NCI-H2196 (cell line): ENCODE measurements around the gene FANCE.

Experiments used
- DNase-seq: peaks from one replicate; lab custom pipeline; 2025; ENCODE audit not compliant: unreplicated experiment; lab: John Stamatoyannopoulos, UW

The FANCE gene

DNA sequence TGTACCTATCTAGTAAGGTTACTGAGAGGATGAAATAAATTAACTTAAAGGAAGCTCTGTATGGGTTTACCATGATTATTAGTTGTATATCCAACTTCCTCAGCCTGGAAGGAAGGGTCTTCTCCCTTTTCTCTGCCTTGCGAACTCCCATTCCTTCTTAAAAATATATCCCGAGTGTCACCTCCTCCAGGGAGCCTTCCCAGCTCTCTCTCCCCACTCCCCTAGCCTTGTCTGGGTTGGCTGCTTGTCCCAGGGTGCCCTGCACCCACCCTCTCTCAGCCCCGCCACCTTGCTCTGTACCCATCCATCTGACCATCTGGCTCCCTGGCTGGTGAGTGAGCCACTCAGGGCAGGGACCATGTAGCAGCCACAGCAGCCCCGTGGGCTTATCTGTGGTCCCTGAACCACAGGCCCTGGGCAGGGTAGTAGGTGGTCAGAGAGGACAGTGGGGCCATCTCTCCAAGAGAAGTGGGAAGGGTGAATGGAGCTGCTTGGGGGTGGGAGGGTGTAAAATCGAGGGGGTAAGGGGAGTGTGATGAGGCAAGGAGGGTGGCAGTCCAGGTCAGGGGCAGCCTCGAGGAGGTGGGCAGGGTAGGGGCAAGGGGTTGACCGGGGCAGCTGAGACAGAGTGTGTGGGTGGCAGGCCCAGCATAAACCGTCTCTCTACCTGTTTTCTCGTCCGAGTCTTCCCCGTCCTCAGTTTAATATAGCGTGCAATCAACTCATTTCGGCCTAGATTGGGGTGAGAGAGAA lies 31.9 kb downstream of the FANCE start:
- no peak for DNase-seq

DNA sequence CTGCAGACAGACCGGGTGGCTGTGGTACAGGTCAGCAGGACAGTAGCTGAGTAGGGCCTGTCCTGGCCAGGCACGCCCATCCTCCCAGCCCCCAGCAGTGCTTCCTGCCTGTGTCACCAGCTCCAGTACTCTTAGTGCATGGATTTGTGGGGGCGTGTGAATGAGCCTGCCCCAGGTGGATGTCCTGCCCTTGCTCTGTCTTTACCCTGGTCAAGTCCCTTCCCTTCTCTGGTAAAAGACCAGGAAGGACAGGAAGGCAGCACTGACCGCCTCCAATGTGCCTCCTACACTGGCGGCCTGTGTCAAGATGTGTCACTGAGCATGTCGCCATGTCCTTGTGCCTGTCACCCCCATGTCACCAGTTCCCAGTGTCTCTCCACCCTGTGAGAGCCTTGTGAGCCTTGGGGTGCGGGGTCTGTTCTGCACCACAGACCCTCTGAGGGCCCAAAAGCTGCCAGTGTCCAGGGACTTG lies 32.8 kb downstream of the FANCE start:
- DNase-seq, result no peak

DNA sequence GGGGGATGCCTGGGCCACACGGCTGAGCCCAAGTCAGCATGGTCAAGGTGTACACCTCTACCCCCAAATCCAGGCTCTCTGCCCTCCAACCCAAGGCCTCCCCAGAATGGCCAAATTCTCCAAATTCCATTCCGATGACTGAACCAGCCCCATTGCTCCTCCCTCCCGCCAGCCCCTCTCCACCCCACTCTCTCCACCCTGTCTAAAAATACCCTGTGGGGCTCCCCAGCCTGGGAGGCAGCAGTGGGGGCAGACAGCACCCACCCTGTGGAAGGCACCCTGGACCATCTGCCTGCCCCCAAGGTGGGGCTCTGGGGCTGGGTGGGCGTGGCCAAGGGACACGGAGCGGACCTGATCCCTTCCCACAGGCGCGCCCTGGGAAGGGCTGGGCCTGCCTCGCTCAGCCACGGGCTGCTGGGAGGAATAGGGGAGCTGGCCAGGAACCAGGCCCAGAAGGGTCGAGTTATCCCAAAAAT lies 33.3 kb downstream of the FANCE start:
- DNase-seq, result no peak

DNA sequence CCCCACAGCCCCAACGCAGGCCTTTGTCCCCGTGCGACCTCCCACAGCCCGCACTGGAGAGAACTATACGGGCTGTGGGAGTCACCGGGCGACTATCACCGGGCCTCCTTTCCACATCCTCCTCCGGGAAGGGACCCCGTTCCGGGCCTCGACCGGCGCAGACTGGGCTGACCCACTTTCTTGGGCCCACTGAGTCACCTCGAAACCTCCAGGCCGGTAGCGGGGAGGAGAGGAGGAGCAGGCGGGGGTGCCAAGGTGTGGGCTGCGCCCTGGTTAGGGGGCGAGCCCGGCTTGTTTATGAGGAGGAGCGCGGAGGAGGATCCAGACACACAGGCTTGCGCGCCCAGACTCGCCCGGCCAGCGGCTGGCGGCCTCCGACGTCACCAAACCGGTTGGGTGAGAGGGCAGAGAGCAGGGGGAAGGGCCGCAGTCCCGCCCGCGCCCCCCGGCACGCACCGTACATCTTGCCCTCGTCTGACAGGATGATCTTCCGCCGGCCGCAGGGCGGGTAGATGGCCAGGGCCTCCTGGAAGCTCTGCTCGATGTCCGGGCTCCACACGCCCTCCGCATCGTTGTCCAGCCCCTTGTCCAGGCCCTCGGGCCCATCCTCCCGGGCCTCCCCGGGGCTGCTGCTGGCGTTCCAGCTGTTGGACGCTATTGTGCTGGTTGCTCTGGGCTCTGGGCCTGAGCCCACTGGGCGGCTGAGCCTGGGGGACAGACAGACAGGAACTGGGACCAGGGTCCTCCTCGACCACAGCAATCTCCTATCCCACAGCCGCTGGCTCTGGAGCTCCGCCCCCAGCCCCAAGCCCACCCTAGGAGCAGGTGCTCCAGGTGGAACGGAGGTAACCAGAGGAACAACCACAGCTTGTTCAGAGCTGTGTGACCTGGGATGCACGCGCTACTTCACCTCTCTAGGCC lies 34.1 kb downstream of the FANCE start:
- DNase-seq, result no peak

DNA sequence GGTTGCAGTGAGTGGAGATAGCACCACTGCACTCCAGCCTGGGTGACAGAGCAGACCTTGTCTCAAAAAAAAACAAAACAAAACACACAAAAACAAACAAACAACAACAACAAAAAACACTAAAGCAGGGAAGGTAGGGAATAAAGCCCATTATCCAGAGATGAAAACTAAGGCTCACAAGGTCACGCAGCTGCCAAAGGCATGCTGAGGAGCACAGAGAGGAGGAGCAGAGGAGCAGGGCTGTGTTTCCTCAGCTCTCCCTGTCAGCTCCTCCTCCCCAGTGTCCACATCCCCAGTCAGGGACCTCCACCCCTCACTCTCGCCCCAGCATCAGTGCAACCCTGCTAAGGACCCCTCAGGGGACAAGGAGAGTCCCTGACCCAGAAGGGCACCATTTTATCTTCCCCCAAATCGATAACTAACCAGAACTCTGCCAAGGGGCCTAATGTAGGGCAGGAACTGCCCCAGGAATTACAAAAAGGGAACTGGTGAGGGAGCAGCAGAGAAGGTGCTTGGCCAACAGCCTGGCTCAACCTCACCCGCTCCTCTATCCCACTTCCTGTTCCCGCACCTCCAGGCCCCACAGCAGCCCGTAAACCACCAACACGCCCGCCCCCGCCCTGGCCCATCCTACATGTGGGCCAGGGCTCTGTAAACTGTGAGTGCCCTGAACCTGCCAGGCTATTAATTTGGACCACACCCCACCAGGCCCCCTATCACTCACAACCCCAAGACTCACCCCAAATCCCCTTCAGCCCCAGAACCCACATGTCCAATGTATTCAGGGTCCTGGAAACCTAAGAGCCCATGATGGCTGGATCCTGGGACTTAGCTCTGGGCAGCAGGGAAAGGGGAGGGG lies 35.7 kb downstream of the FANCE start:
- no peak for DNase-seq

DNA sequence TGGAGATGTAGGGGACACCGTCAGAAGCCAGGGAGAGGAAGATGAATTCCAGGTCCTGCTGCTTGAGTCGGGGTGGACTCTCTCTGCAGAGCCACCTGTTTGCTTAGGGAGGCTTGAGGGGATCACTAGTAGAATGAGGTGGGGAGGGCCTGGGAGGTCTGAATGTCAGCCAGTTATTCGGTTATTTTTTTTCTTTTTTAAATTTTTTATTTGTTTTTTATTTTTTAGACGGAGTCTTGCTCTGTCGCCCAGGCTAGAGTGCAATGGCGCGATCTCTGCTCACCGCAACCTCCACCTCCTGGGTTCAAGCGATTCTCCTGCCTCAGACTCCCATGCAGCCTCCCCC lies 36.4 kb downstream of the FANCE start:
- no peak for DNase-seq

DNA sequence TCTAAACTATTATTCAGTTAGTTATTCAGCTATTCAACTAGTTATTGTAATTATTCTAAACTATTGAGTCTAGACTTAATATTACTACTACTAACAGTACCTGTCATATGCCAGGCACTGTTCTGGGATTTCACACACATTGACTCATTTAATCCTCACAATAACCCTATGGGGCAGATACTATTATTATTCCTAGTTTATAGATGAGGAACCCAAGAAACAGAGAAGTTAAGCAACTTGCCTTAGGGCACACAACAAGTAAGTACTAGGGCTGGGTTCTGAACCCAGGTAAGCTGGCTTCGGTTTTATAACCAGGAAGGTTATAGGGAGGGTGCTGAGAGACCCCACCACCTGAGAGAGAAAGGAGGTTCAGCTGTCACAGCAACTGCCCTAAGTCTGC lies 36.9 kb downstream of the FANCE start:
- DNase-seq, result no peak

DNA sequence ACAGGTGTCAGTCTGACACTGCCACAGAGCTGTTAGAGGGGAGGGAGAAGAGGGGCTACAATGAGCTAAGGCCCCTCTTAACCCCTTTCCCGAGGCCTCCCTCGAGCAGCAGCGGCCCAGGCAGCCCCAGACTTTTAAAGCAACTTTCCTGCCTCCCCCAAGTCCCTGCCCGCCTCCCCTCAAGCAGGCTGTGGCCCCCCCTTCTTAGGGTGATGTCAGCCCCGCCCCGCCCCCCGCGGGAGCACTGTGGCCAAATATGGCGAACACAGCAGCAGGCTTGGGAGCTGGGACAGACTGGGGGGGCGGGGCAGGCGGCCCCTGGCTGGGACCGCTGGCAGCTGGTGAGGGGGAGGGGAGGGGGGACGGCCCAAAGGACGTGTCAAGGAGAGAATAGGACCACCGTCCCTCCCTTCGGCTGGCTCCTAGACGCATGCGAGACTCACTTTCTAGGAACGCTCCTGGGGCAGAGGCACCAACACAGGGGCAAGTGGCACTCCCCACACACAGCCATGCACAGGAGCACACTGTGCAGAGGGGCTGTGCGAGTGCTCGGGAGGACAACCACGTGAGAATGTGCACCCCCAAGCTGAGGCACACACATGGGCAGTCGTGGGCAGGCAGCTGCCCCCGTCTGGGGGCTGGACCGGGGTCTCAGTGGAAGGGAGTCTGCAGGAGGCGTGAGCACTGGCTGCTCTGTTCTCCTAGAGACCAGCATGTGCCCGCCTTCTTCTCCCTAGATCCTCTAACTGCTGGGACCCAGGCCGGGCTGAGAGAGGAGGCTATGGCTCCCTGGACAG lies 38.1 kb downstream of the FANCE start:
- no peak for DNase-seq

DNA sequence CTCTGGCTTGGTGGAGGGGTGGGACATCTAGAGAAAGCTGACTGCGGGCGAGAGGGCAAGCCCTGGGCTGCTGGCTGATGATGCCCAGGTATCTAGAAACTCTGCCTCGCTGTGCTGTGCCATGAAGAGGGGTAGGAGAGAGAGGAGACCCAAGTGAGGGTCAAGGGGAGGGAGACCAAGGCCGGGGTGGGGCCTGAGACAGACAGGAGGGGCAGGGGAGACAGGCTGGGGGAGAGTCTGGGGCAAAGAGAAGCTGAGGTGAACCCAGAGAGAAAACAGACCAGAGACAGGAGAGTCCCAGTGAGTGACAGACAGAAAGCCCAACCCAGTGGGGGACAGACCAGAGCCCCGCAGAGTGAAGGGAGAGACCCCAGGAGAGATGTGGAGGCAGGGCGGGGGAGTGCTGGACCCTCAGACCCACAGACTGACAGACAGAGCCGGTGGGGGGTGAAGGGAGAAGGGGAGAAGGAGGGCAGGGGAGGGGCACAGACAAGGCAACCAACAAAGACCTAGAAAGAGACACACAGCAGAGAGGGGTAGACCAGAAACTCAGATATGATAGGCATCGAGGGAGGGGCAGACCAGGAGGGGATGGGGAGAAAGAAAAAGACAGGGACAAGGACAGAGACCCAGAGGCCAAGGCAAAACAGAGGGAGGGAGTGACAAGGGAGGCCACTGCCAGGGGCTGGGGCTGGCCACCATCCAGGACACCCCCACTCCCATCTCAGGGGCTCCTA lies 38.9 kb downstream of the FANCE start:
- no peak for DNase-seq

DNA sequence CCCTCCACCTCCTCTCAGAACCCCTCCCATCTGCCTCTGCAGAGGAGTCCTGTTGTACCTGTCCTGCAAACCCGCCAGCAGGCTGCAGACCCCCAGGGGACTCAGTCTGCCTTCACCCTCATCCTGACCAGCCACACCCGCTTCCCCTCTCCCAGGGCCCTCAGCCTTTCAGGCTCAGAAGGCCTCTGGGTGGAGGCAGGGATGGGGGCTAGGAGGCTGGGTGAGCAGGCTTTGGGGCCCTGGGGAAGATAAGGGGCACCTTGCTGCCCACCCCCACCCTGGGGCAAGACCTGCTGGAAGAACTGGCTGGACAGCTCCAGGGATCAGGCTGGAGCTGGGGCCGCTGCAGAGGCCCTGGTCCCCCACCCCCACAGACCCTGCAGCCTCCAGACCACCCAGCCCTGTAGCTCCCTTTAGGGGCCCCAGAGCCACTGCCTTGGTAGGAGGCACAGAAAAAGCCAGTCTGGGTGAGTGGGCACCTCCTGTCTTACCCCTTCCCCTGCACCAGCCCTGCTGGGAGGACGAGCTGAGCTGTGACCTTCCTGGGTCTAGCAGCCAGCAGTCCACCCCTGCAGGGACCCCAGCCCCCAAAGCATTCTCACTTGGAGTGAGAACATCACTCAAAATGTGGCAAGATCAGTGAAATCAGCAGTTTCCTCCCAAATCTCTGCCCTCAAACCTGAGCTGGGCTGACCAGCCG lies 39.6 kb downstream of the FANCE start:
- DNase-seq, result no peak

DNA sequence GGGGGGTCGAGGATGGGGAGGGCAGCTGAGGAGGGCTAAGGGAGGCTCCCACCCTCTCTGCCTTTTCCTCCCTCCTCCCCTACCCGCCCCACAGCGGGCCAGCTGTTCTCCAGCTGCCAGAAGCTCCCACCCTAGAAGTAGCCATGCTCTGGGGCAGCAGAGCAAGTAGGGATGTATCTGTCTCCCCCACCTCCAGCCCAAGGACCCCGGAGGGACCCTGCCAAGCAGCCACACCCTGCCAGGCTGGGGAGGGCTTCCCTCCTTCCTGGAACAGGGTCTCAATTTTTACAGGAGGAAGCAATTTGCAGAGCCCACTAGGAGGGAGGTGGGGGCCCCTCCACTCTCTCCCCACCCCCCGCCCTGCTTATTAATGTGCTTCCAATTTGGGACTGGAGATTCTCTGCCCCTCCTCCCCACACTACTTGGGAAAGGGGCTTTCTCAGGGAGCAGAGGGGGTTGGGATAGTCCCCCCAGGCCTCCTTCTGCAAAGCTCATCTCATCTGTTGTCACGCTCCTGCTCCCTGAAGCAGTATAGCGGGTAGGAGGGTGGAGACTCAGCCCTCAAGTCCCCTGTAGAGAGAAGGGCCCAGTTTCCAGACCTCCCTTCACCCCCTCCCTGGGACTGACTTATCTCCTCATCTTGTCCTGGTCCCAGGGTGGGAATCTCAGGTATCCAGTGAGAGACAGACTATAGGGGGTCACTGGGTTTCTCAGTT lies 40.3 kb downstream of the FANCE start:
- no peak for DNase-seq

DNA sequence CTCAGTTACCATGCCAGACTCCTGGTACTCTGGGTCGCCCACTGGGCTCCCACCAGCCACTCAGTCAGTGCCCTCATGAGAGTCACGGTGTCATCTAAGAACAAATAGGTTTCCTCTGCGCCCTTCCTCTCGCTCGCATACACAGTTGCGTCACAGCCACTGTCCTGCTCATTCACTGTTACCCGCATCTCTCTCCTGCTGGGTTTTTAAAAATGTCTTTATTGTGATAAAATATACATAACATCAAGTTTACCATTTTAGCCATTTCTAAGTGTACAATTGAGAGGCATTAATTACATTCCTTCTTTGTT lies 40.8 kb downstream of the FANCE start:
- DNase-seq, result no peak

DNA sequence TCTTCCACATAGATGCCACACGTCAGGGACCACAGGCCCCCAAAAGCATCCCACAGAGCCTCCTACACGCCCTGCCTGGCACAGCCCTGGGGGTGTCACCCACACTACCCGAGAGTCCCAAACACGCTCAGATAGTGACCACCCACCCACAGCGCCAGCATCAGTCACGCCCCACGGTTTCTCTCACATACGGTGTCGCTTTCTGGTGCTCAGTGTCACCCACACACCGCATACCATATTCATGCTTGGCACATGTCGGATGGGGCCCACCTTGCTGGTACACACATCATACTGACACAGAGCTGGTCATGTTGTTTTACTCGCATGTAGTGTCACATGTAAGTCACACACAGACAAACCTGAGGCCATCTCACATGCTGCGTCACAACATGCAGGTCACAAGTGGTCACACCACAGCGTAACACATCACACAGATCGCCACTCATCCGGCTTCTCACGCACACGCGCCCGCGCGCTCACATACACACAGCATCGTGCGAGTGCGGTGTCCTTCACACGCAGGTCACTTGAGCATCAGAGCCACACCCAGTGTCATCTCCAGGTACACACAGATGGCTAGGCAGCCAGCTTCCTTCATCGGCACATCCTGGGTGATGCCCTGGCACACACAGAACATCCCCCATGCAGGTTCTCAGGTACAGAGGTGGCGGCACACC lies 41.3 kb downstream of the FANCE start:
- DNase-seq, result no peak

DNA sequence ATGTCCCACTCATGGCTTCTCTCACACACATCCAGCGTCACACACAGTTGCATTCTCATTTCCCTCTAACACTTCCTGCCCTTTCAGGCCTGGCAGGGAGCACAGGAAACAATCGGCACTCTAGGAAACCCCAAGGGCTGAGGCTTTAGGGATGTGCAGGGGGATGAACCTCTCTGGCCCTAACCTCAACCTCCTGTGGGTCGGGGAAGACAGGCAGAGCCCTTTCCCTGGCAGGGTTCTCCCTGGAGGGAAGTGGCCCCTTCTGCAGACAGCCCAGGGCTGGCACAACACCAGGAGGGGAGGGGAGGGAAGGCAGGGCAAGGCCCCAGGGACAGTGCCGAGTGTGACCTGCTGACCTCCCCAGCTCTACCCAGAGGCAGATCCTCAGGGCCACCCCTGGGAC lies 42.0 kb downstream of the FANCE start:
- DNase-seq, result no peak

DNA sequence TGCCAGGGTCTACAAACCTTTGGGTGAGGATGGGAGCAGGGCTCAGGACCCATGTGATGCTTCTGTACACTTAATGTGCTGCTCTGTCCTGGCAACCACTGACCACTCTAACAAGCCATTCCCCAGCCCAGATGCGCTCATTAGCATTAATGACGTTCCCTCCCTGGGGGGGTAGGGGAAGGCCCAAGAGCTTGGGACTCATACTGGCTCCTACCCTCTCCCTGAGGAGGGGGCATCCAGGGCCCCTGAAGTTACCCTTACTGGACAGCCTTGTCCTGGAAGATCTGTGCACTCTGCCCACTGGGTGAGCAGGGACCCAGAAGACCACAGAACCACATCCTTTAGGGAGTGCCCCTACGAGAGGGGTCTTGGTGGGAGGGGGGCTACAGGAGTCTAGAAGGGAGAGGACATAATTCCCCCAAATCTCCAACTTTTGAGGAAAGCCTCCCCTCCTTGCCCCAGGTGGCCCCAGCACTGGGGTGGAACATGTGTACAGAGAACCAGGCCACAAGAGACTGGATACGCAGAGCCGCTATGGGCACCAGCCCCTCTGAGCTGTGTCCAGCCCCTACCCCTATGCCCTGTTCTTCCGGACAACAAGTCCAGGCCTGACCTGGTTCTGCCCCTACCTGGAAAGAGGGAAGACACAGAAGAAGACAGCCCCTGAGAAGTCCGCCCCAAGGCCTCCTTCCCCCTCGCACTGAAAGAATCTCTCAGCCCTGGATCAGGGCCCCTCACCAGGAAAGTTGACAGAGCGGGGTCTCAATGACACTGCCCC lies 43.3 kb downstream of the FANCE start:
- DNase-seq, result no peak

DNA sequence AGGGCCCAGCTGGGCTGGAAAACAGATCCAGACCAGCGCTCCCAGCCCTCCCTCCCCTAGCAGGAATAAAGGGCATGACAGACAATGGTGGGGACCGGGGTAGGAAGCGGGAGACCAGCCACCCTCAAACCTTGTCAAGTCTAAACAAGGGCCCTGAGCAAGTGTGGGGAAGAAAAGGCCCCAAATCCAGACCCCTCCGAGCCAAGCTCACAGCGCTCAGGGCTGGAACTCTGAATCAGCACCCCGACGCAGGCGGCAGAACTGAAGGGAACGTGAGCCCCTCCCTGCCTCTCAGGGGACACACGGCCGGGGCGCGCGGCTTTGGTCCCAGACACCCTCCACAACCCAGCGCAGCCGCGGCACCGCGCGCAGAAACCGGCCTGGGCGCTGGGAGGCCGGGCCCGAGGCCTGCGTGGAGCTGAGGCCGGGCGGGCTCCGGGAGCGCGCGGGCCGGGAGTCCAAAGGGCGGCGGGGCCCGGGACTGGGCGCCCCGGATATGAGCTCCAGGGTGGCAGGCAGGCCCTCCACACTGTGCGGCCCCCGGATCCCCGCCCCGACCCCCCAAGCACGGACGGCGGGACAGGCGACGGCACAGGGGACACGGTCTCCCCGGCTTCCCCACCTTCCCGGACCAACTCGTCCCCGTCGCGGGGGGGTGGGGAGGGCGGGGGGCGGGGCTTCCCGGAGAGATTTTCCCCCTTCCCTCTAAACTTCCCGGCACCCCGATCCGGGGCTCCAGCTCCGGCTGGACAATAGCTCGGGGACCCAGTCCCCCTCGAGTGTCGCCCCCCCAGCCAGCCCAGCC lies 44.1 kb downstream of the FANCE start:
- DNase-seq, result no peak
